GM10248 (cell line): ENCODE results near the gene NCAPG2.
"Not testable (repeated sequence)": the region's sequence is repeated elsewhere in the genome, so short reads cannot be mapped to it uniquely, and the experiment has no call there.

ENCODE experiments used
- CTCF ChIA-PET: fragments of 300-600 bp; sonication (Branson Sonifier 250); formaldehyde crosslinking; extraction: SDS; loops from one replicate; lab custom pipeline; 2021; ENCODE audit warnings: antibody characterized with exemption; lab: Yijun Ruan, JAX
- POLR2A ChIA-PET: fragments of 350-650 bp; sonication (Branson Sonifier 250); formaldehyde crosslinking; extraction: SDS; loops from one replicate; lab custom pipeline; 2020; ENCODE audit warnings: antibody characterized with exemption; lab: Yijun Ruan, JAX
- DNase-seq: peaks from one replicate; pipeline ENCODE4 v3.0.0; 2012; ENCODE audit errors: extremely low spot score
- TF ChIP-seq, protein P1 (sequence below): IDR thresholded peaks from 2 replicates; pipeline ENCODE4 v1.5.1; 2012; ENCODE audit warnings: mild to moderate bottlenecking, low read depth; ENCODE audit errors: extremely low read depth, missing control alignments, control extremely low read depth

NCAPG2 gene

GRCh38 chr7:158676906-158677305 is 27.7 kb downstream of the NCAPG2 start:
- TF ChIP-seq, protein P1, sequence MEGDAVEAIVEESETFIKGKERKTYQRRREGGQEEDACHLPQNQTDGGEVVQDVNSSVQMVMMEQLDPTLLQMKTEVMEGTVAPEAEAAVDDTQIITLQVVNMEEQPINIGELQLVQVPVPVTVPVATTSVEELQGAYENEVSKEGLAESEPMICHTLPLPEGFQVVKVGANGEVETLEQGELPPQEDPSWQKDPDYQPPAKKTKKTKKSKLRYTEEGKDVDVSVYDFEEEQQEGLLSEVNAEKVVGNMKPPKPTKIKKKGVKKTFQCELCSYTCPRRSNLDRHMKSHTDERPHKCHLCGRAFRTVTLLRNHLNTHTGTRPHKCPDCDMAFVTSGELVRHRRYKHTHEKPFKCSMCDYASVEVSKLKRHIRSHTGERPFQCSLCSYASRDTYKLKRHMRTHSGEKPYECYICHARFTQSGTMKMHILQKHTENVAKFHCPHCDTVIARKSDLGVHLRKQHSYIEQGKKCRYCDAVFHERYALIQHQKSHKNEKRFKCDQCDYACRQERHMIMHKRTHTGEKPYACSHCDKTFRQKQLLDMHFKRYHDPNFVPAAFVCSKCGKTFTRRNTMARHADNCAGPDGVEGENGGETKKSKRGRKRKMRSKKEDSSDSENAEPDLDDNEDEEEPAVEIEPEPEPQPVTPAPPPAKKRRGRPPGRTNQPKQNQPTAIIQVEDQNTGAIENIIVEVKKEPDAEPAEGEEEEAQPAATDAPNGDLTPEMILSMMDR, result no peak
- ChIA-PET POLR2A (no interaction called here), CTCF (interaction anchor here (1.0 to 1.2 kb wide), 2 partner anchors 11 to 19 kb away, joined by 3 read pairs; no protein-coding TSS in a partner anchor)
- no peak for DNase-seq

DNA sequence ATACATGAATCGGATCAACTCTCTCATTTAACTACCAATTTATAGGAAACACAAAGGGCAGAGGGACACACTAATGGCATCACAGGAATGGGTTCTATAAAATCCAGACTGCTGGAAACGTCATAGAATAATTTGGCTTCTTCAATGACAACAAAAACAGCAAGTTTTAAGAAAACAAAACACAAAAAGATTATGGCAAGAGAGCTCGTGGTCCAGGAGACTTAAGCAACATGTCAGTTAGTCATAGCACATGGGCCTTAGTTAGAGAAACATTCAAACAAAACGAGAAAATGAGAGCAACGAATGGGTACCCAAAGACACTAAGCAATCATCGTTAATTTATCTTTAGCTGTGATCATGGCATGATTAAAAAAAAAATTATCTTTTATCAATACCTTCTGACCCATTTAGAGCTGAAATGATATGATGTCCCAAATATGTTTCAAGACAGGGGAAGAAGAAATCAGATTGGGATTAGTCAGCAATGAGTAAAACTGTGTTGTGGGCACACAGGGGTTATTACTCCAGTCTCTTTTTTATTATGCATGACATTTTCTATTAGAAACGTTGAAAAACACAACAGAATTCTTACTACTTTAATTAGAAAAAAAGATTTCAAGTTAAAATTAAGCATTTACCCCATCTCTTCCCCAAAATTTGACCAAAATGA is 28.3 kb downstream of the NCAPG2 start:
- POLR2A ChIA-PET, result no interaction called here
- no peak for DNase-seq
- TF ChIP-seq, protein P1, result no peak
- CTCF ChIA-PET, result interaction anchor here (1.0 to 1.2 kb wide), 2 partner anchors 11 to 20 kb away, joined by 3 read pairs; no protein-coding TSS in a partner anchor

GRCh38 chr7:158672975-158673374 is 31.6 kb downstream of the NCAPG2 start:
- no peak for DNase-seq
- ChIA-PET CTCF (no interaction called here), POLR2A (no interaction called here)
- TF ChIP-seq, protein P1, result no peak

DNA sequence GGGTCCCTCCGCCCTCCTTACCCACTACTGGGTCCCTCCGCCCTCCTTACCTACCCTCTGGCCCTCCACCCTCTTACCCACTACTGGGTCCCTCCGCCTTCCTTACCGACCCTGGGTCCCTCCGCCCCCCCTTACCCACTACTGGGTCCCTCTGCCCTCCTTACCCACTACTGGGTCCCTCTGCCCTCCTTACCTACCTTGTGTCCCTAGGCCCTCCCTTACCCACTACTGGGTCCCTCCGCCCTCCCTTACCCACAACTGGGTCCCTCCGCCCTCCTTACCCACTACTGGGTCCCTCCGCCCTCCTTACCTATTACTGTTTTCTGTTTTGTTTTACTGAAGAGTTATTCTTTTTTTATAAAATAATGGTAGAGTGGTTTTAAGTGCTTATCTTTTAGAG is 36.5 kb downstream of the NCAPG2 start:
- DNase-seq, POLR2A ChIA-PET, CTCF ChIA-PET: not testable (repeated sequence)

- POLR2A ChIA-PET, DNase-seq, CTCF ChIA-PET: not testable (repeated sequence)
These were observed 37.5 kb downstream of the NCAPG2 start for GRCh38 chr7:158666966-158667678.

DNA sequence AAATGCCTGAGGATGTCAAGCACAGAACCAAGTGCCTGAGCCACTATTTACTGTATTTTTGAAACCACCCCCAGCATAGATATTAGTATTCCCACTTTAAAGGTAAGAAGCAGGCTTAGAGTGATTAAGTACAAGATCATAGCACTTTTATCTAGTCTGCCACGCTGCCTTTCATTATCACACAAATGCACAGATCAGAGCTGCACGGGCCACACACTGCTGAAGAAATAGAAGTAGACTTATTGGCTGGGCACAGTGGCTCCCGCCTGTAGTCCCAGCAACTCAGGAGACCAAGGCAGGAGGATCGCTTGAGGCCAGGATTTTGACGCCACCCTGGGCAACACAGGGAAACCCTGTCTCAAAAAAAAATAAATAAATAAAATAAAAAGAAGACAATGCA is 38.2 kb downstream of the NCAPG2 start:
- CTCF ChIA-PET, result no interaction called here

DNA sequence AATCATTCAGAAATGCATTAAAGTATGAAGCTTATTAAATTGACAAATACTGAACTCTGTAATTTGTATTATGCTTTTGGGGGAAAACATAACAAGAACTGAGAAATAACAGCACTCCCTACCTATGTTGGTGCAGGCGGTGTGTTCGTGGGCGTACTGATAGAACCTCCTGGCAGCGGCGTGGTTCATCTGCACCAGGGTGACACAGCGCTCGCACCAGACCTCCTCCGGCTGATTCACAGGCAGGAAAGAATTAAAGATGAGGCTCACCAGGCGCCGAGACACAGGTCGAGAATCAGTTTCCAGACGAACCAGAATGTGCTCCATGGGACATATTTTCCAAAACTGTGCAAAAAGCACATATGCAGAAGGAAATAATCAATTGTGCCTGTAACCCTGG is 40.2 kb downstream of the NCAPG2 start:
- CTCF ChIA-PET, result interaction anchor here (1.0 to 1.4 kb wide), 4 partner anchors 13 to 32 kb away, joined by 3 to 5 read pairs (median 4); no protein-coding TSS in a partner anchor
- TF ChIP-seq, protein P1, result no peak
- no peak for DNase-seq
- POLR2A ChIA-PET, result no interaction called here

More for the DNA sequence above, 38.2 kb downstream of the NCAPG2 start:
- DNase-seq, result no peak
- TF ChIP-seq, protein P1, result no peak
- POLR2A ChIA-PET, result no interaction called here
